GM10248 (cell line): ENCODE data around the gene ZNF652.
"Not testable (repeated sequence)": the region's sequence is repeated elsewhere in the genome, so short reads cannot be mapped to it uniquely, and the experiment has no call there.

Source experiments
- CTCF ChIA-PET: fragments of 300-600 bp; sonication (Branson Sonifier 250); formaldehyde crosslinking; extraction: SDS; loops from one replicate; lab custom pipeline; 2021; ENCODE audit warnings: antibody characterized with exemption; lab: Yijun Ruan, JAX
- POLR2A ChIA-PET: fragments of 350-650 bp; sonication (Branson Sonifier 250); formaldehyde crosslinking; extraction: SDS; loops from one replicate; lab custom pipeline; 2020; ENCODE audit warnings: antibody characterized with exemption; lab: Yijun Ruan, JAX
- DNase-seq: peaks from one replicate; pipeline ENCODE4 v3.0.0; 2012; ENCODE audit errors: extremely low spot score
- CTCF ChIP-seq: IDR thresholded peaks from 2 replicates; pipeline ENCODE4 v1.5.1; 2012; ENCODE audit warnings: mild to moderate bottlenecking, low read depth; ENCODE audit errors: extremely low read depth, missing control alignments, control extremely low read depth

ZNF652 gene

GRCh38 chr17:49369760-49370159, 7.7 kb upstream of the ZNF652 start:
- ChIA-PET CTCF (interaction anchor here (1.8 to 5.0 kb wide), 7 partner anchors 20 to 186 kb away, joined by 5 to 71 read pairs (median 13); no protein-coding TSS in a partner anchor), POLR2A (interaction anchor here (0.8 kb wide), 1 partner anchor 45 kb away, joined by 3 read pairs; the partner anchor contains the start of gene PHB1)
- DNase-seq = no peak
- TF ChIP-seq CTCF = no peak

GRCh38 chr17:49369089-49369488, 7.0 kb upstream of the ZNF652 start:
- POLR2A ChIA-PET = interaction anchor here (0.8 kb wide), 1 partner anchor 46 kb away, joined by 3 read pairs; the partner anchor contains the start of gene PHB1
- CTCF ChIA-PET = interaction anchor here (0.6 to 5.0 kb wide), 33 partner anchors 8 to 793 kb away, joined by 3 to 71 read pairs (median 6); no protein-coding TSS in a partner anchor
- DNase-seq = no peak
- no peak for TF ChIP-seq CTCF

GRCh38 chr17:49365667-49366066, 3.6 kb upstream of the ZNF652 start:
- ChIA-PET POLR2A (no interaction called here), CTCF (interaction anchor here (1.1 to 1.3 kb wide), 4 partner anchors 11 to 51 kb away, joined by 3 read pairs; no protein-coding TSS in a partner anchor)
- DNase-seq = no peak
- TF ChIP-seq CTCF = no peak

- POLR2A ChIA-PET, DNase-seq: not testable (repeated sequence)
- CTCF ChIA-PET = interaction anchor here (1.1 to 1.3 kb wide), 2 partner anchors 21 to 50 kb away, joined by 3 read pairs; no protein-coding TSS in a partner anchor
Observed at GRCh38 chr17:49365126-49365525, 3.1 kb upstream of the ZNF652 start.

GRCh38 chr17:49364119-49364518, 2.1 kb upstream of the ZNF652 start:
- ChIA-PET POLR2A (no interaction called here), CTCF (interaction anchor here (2.1 kb wide), 1 partner anchor 19 kb away, joined by 8 read pairs; no protein-coding TSS in a partner anchor)
- no peak for TF ChIP-seq CTCF
- DNase-seq = no peak

GRCh38 chr17:49363251-49363650, 1.2 kb upstream of the ZNF652 start:
- no peak for TF ChIP-seq CTCF
- no peak for DNase-seq
- CTCF ChIA-PET = interaction anchor here (2.1 kb wide), 1 partner anchor 19 kb away, joined by 8 read pairs; no protein-coding TSS in a partner anchor
- POLR2A ChIA-PET = no interaction called here

GRCh38 chr17:49362723-49363117, 670 bp upstream of the ZNF652 start:
- no peak for DNase-seq
- ChIA-PET POLR2A (no interaction called here), CTCF (interaction anchor here (2.1 kb wide), 1 partner anchor 20 kb away, joined by 8 read pairs; no protein-coding TSS in a partner anchor)
- no peak for TF ChIP-seq CTCF
